Liver (tissue), 9 donors: ENCODE data around the gene LTBP4. TPM values are rescaled to one million over a fixed set of nuclear protein-coding genes. Genes with fewer than 3 reads are reported as not detected.

Source experiments
- DNase-seq: peaks from one replicate; pipeline ENCODE4 v3.0.0-alpha.2; 2017; ENCODE audit warnings: low spot score
- H3K27ac ChIP-seq, 2 donors: one replicate each; pipeline ENCODE4 v1.7.0; 2013; ENCODE audit warnings: inconsistent platforms in 2 of 2, low read length in 2 of 2, control low read depth in 1 of 2, low read depth in 1 of 2, mild to moderate bottlenecking in 1 of 2
- H3K27me3 ChIP-seq, 4 donors: one replicate each; pipeline versions ENCODE4 v1.6.1 to v1.7.0; 2013; ENCODE audit warnings: low read length in 3 of 4, inconsistent platforms in 1 of 4, mild to moderate bottlenecking in 1 of 4, moderate library complexity in 1 of 4; ENCODE audit not compliant: control insufficient read depth in 4 of 4, insufficient read depth in 4 of 4
- H3K36me3 ChIP-seq, 4 donors: one replicate each; pipeline versions ENCODE4 v1.6.1 to v1.7.0; 2013; ENCODE audit warnings: low read length in 3 of 4, mild to moderate bottlenecking in 3 of 4, low read depth in 1 of 4, moderate library complexity in 1 of 4; ENCODE audit not compliant: control insufficient read depth in 4 of 4, insufficient read depth in 3 of 4
- H3K4me1 ChIP-seq, 4 donors: one replicate each; pipeline versions ENCODE4 v1.6.1 to v1.7.0; 2013; ENCODE audit warnings: low read length in 3 of 4, mild to moderate bottlenecking in 3 of 4, moderate library complexity in 1 of 4; ENCODE audit not compliant: control insufficient read depth in 4 of 4, insufficient read depth in 4 of 4
- H3K4me3 ChIP-seq, 3 donors: one replicate each; pipeline versions ENCODE4 v1.6.1 to v1.7.0; 2013; ENCODE audit warnings: low read length in 3 of 3, control low read depth in 1 of 3, low read depth in 1 of 3, mild to moderate bottlenecking in 1 of 3
- H3K9ac ChIP-seq, 2 donors: one replicate each; pipeline ENCODE4 v1.7.0; 2013; ENCODE audit warnings: low read length in 2 of 2, mild to moderate bottlenecking in 2 of 2, moderate library complexity in 2 of 2, control low read depth in 1 of 2, low read depth in 1 of 2
- H3K9me3 ChIP-seq, 4 donors: one replicate each; pipeline versions ENCODE4 v1.6.1 to v1.7.0; 2013; ENCODE audit warnings: low read length in 3 of 4; ENCODE audit not compliant: control insufficient read depth in 4 of 4
- ATF3 ChIP-seq: IDR thresholded peaks from 2 replicates; pipeline ENCODE4 v1.6.1; 2016; ENCODE audit warnings: antibody characterized with exemption
- CTCF ChIP-seq: fragments of 150-350 bp; IDR thresholded peaks from 2 replicates; pipeline ENCODE4 v1.5.1; 2017; ENCODE audit warnings: improper control_type of control experiment, low read depth, low read length; ENCODE audit not compliant: missing input control
- EGR1 ChIP-seq, 2 donors: IDR thresholded peaks; 2 replicates each; pipeline ENCODE4 v1.6.1; 2016 to 2018; ENCODE audit warnings: antibody characterized with exemption in 2 of 2, low read depth in 2 of 2
- FOXA1 ChIP-seq: IDR thresholded peaks from 2 replicates; pipeline ENCODE4 v1.6.1; 2016; ENCODE audit warnings: antibody characterized with exemption
- FOXA2 ChIP-seq: IDR thresholded peaks from 2 replicates; pipeline ENCODE4 v1.6.1; 2016; ENCODE audit warnings: antibody characterized with exemption
- GABPA ChIP-seq, 2 donors: IDR thresholded peaks in 1 of 2; conservative IDR thresholded peaks in 1 of 2; 2 replicates each; pipeline ENCODE4 v1.6.1; 2016; ENCODE audit warnings: antibody characterized with exemption in 2 of 2, mild to moderate bottlenecking in 1 of 2, moderate library complexity in 1 of 2
- HNF4A ChIP-seq, 2 donors: conservative IDR thresholded peaks; 2 replicates each; pipeline ENCODE4 v1.6.1; 2016; ENCODE audit warnings: antibody characterized with exemption in 2 of 2, mild to moderate bottlenecking in 2 of 2
- MAX ChIP-seq: IDR thresholded peaks from 2 replicates; pipeline ENCODE4 v1.6.1; 2016; ENCODE audit warnings: antibody characterized with exemption
- NR2F2 ChIP-seq: IDR thresholded peaks from 2 replicates; pipeline ENCODE4 v1.6.1; 2016; ENCODE audit warnings: antibody characterized with exemption
- RAD21 ChIP-seq, 2 donors: IDR thresholded peaks; 2 replicates each; pipeline ENCODE4 v1.6.1; 2016; ENCODE audit warnings: antibody characterized with exemption in 2 of 2, mild to moderate bottlenecking in 2 of 2
- SP1 ChIP-seq: IDR thresholded peaks from 2 replicates; pipeline ENCODE4 v1.6.1; 2018; ENCODE audit warnings: antibody characterized with exemption, mild to moderate bottlenecking
- TAF1 ChIP-seq: conservative IDR thresholded peaks from 2 replicates; pipeline ENCODE4 v1.6.1; 2016; ENCODE audit warnings: antibody characterized with exemption, mild to moderate bottlenecking
- ZBTB33 ChIP-seq: IDR thresholded peaks from 2 replicates; pipeline ENCODE4 v1.6.1; 2016; ENCODE audit warnings: antibody characterized with exemption
- WGBS: extraction: QIAGEN DNeasy Blood & Tissue Kit; methylation state at CpG from one replicate; pipeline ENCODE4 v1.1.7; 2013; 5-methylcytosine and 5-hydroxymethylcytosine counted together
- polyA plus RNA-seq, 2 donors: library from polyadenylated mRNA; stranded (reverse) in 1 of 2; unstranded in 1 of 2; fragments of 200-250 nt in 1 of 2; fragments of >200 nt in 1 of 2; fragmentation: Nextera tagmentation in 1 of 2; extraction: Ambion mirVana in 1 of 2; gene quantifications; one replicate each; pipeline versions ENCODE4 v1.2.1 to v1.2.3, GENCODE V29; 2013 to 2015
- total RNA-seq, 2 donors: library from RNA; depleted of rRNA; stranded (reverse); fragments of >200 nt; gene quantifications; one replicate each; pipeline ENCODE4 v1.2.3, GENCODE V29; 2014
- TF ChIP-seq, protein P1 (sequence below): IDR thresholded peaks from 2 replicates; pipeline ENCODE4 v1.6.1; 2016; ENCODE audit warnings: antibody characterized with exemption, mild to moderate bottlenecking
- donor health status: healthy.
- donor health status: healthy.
- donor health status: healthy.
- donor health status: healthy.
- donor health status: healthy.

Gene LTBP4
- total and polyA plus RNA-seq, 4 donors = 9.6 to 28.7 (median 17.8) TPM

- no peaks in the 10 kb centered on the region for H3K9me3 ChIP-seq
- no peak overlapping the region for H3K9ac ChIP-seq
- no peaks in the 10 kb centered on the region for H3K4me1 ChIP-seq
- no peaks in the 10 kb centered on the region for H3K27me3 ChIP-seq
- TF ChIP-seq NR2F2 = no peak
- TF ChIP-seq RAD21 (IDR thresholded peaks at IDR 0.05) = no peak
- TF ChIP-seq, protein P1, sequence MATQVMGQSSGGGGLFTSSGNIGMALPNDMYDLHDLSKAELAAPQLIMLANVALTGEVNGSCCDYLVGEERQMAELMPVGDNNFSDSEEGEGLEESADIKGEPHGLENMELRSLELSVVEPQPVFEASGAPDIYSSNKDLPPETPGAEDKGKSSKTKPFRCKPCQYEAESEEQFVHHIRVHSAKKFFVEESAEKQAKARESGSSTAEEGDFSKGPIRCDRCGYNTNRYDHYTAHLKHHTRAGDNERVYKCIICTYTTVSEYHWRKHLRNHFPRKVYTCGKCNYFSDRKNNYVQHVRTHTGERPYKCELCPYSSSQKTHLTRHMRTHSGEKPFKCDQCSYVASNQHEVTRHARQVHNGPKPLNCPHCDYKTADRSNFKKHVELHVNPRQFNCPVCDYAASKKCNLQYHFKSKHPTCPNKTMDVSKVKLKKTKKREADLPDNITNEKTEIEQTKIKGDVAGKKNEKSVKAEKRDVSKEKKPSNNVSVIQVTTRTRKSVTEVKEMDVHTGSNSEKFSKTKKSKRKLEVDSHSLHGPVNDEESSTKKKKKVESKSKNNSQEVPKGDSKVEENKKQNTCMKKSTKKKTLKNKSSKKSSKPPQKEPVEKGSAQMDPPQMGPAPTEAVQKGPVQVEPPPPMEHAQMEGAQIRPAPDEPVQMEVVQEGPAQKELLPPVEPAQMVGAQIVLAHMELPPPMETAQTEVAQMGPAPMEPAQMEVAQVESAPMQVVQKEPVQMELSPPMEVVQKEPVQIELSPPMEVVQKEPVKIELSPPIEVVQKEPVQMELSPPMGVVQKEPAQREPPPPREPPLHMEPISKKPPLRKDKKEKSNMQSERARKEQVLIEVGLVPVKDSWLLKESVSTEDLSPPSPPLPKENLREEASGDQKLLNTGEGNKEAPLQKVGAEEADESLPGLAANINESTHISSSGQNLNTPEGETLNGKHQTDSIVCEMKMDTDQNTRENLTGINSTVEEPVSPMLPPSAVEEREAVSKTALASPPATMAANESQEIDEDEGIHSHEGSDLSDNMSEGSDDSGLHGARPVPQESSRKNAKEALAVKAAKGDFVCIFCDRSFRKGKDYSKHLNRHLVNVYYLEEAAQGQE = no peak
- TF ChIP-seq CTCF = no peak
- TF ChIP-seq GABPA (IDR thresholded peaks at IDR 0.05 in 1 of 2, conservative IDR thresholded peaks at IDR 0.05 in 1 of 2) = no peak
- no peak for TF ChIP-seq SP1
- no peak for TF ChIP-seq FOXA1
- TF ChIP-seq MAX = no peak
- no peak for TF ChIP-seq FOXA2
- no peak for TF ChIP-seq ATF3
- TF ChIP-seq HNF4A (conservative IDR thresholded peaks at IDR 0.05) = no peak
- TF ChIP-seq ZBTB33 = no peak
- no peak for TF ChIP-seq EGR1 (IDR thresholded peaks at IDR 0.05; ENCODE audit: low read depth in 2 of 2)
- TF ChIP-seq TAF1 = no peak
- H3K36me3 ChIP-seq = peaks cover 5 to 19% (median 13%) of the 10 kb centered on the region in 4 donors
- H3K4me3 ChIP-seq = no peak overlapping the region
- H3K27ac ChIP-seq = no peak overlapping the region
- DNase-seq = no peak
- WGBS = 90% methylated on average over 11 of the region's 11 CpGs
These were observed 15.8 kb upstream of the LTBP4 start for GRCh38 chr19:40585241-40585981.

DNA sequence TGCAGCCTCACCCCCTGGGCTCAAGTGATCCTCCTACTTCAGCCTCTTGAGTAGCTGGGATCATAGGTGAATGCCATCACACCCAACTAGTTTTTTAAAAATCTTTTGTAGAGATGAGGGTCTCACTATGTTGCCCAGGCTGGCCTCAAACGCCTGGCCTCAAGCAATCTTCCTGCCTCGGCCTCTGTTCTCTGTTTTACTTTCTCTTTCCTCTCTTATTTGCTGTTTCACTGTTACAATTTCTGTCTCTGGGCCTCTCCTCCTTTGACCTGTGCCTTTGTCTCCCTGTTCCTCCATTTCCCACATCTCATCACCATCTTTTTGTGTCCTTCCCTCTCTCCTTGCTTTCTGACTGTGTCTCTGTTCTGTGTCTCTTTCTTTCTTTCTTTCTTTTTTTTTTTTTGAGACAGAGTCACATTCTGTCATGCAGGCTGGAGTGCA lies 15.2 kb upstream of the LTBP4 start:
- no peak for TF ChIP-seq TAF1
- H3K4me3 ChIP-seq = no peak overlapping the region
- no peak overlapping the region for H3K9ac ChIP-seq
- H3K27ac ChIP-seq = no peak overlapping the region
- 88% methylated on average over 2 of the region's 2 CpGs for WGBS
- H3K27me3 ChIP-seq = no peaks in the 10 kb centered on the region
- no peaks in the 10 kb centered on the region for H3K9me3 ChIP-seq
- no peak for DNase-seq
- peaks cover 2 to 19% (median 10%) of the 10 kb centered on the region in 4 donors for H3K36me3 ChIP-seq
- no peaks in the 10 kb centered on the region for H3K4me1 ChIP-seq
